H1 (cell line): ENCODE results near the gene RAMACL. TPM values are rescaled to one million over a fixed set of nuclear protein-coding genes. Genes with fewer than 3 reads are reported as not detected.
"Not testable (repeated sequence)": the region's sequence is repeated elsewhere in the genome, so short reads cannot be mapped to it uniquely, and the experiment has no call there.

ENCODE experiments used
- CTCF ChIA-PET: fragments of 300-600 bp; sonication (Branson Sonifier 250); formaldehyde crosslinking; loops from one replicate; lab custom pipeline; 2021; ENCODE audit not compliant: partially characterized antibody; lab: Charles Lee
- POLR2A ChIA-PET: fragments of 300-600 bp; sonication (Branson Sonifier 250); formaldehyde crosslinking; loops from one replicate; lab custom pipeline; 2021; ENCODE audit warnings: inconsistent platforms; ENCODE audit not compliant: partially characterized antibody; lab: Charles Lee
- DNase-seq, 2 experiments: peaks; one replicate each; pipeline versions ENCODE4 v3.0.0 to v3.0.0-alpha.2; 2010 to 2022; ENCODE audit warnings: low spot score in 2 of 2, low read depth in 1 of 2, mixed read lengths in 1 of 2
- FAIRE-seq: peaks from 2 replicates; lab custom pipeline; 2011; peaks lifted over from hg19 to GRCh38; lab: Jason Lieb, UNC
- H2AFZ ChIP-seq: 2 replicates; pipeline ENCODE4 v1.8.1; 2012; ENCODE audit warnings: low read length, inconsistent platforms
- H2AK5ac ChIP-seq: 2 replicates; pipeline ENCODE4 v1.6.1; 2013; ENCODE audit warnings: low read depth, low read length
- H2BK120ac ChIP-seq: replicated peaks from 2 replicates; pipeline ENCODE3; 2013; ENCODE audit warnings: low read depth, low read length, inconsistent platforms
- H2BK12ac ChIP-seq: 2 replicates; pipeline ENCODE4 v1.6.1; 2013; ENCODE audit warnings: low read depth, low read length
- H2BK15ac ChIP-seq: 2 replicates; pipeline ENCODE4 v1.6.1; 2013; ENCODE audit warnings: low read length
- H2BK20ac ChIP-seq: 2 replicates; pipeline ENCODE4 v1.6.1; 2013; ENCODE audit warnings: low read length
- H2BK5ac ChIP-seq: 2 replicates; pipeline ENCODE4 v1.6.1; 2013; ENCODE audit warnings: low read depth, low read length
- H3K14ac ChIP-seq: 2 replicates; pipeline ENCODE4 v1.6.1; 2013; ENCODE audit warnings: inconsistent platforms; ENCODE audit not compliant: insufficient read length
- H3K18ac ChIP-seq: 2 replicates; pipeline ENCODE4 v1.6.1; 2013; ENCODE audit warnings: low read length; ENCODE audit errors: extremely low read depth
- H3K23ac ChIP-seq: 2 replicates; pipeline ENCODE4 v1.6.1; 2013; ENCODE audit warnings: inconsistent platforms; ENCODE audit not compliant: insufficient read length
- H3K23me2 ChIP-seq: 2 replicates; pipeline ENCODE4 v1.6.1; 2013; ENCODE audit warnings: low read depth, low read length
- H3K27ac ChIP-seq: 2 replicates; pipeline ENCODE4 v1.6.1; 2011; ENCODE audit warnings: low read depth, low read length, inconsistent platforms
- H3K27me3 ChIP-seq, 4 experiments: replicated peaks in 1 of 4; 1 replicate in 1 of 4; 2 replicates in 3 of 4; pipeline versions ENCODE4 v1.6.1 to v1.8.1; 2011 to 2013; ENCODE audit warnings: low read length in 3 of 4, mild to moderate bottlenecking in 3 of 4, inconsistent platforms in 2 of 4, mixed read lengths in 2 of 4, moderate library complexity in 1 of 4; ENCODE audit not compliant: control insufficient read depth in 3 of 4, insufficient read depth in 3 of 4; ENCODE audit errors: extremely low read depth in 1 of 4
- H3K36me3 ChIP-seq, 4 experiments: 2 replicates each; pipeline versions ENCODE4 v1.6.1 to v1.8.1; 2011 to 2013; ENCODE audit warnings: mild to moderate bottlenecking in 4 of 4, low read length in 3 of 4, moderate library complexity in 2 of 4, control low read depth in 1 of 4, inconsistent platforms in 1 of 4; ENCODE audit not compliant: insufficient read depth in 4 of 4, control insufficient read depth in 2 of 4
- H3K4ac ChIP-seq: replicated peaks from 2 replicates; pipeline ENCODE3; 2013; ENCODE audit warnings: low read length, low read depth, mixed read lengths, inconsistent platforms; ENCODE audit not compliant: insufficient read length
- H3K4me1 ChIP-seq, 4 experiments: replicated peaks in 1 of 4; 1 replicate in 1 of 4; 2 replicates in 3 of 4; pipeline versions ENCODE4 v1.6.1 to v1.8.1; 2011 to 2013; ENCODE audit warnings: low read length in 3 of 4, inconsistent platforms in 2 of 4, mixed read lengths in 1 of 4; ENCODE audit not compliant: insufficient read depth in 4 of 4, control insufficient read depth in 3 of 4
- H3K4me2 ChIP-seq, 2 experiments: 2 replicates each; pipeline versions ENCODE4 v1.6.1 to v1.8.1; 2011 to 2013; ENCODE audit warnings: low read depth in 2 of 2, low read length in 2 of 2, control low read depth in 1 of 2, inconsistent platforms in 1 of 2, mild to moderate bottlenecking in 1 of 2; ENCODE audit not compliant: insufficient read depth in 1 of 2
- H3K4me3 ChIP-seq, 4 experiments: fragments of 200-600, 300-600 bp in 1 of 4; sonication (generic), shearing (Covaris generic), sonication (Bioruptor Twin) in 1 of 4; 2 replicates each; pipeline versions ENCODE4 v1.5.1 to v1.8.1; 2011 to 2016; ENCODE audit warnings: low read length in 4 of 4, low read depth in 3 of 4, control low read depth in 2 of 4, inconsistent platforms in 2 of 4, mild to moderate bottlenecking in 2 of 4, mixed read lengths in 1 of 4, moderate library complexity in 1 of 4; ENCODE audit not compliant: insufficient read depth in 2 of 4; ENCODE audit errors: extremely low read depth in 1 of 4
- H3K56ac ChIP-seq: replicated peaks from 2 replicates; pipeline ENCODE3; 2013; ENCODE audit warnings: low read depth, mild to moderate bottlenecking, mixed read lengths, low read length, inconsistent platforms; ENCODE audit not compliant: insufficient read length
- H3K79me1 ChIP-seq: 2 replicates; pipeline ENCODE4 v1.6.1; 2013; ENCODE audit warnings: low read depth, low read length, control low read depth
- H3K79me2 ChIP-seq, 2 experiments: 2 replicates each; pipeline versions ENCODE4 v1.6.1 to v1.8.1; 2012 to 2013; ENCODE audit warnings: low read length in 2 of 2, mild to moderate bottlenecking in 2 of 2, inconsistent platforms in 1 of 2; ENCODE audit not compliant: insufficient read depth in 2 of 2, control insufficient read depth in 1 of 2
- H3K9ac ChIP-seq, 4 experiments: replicated peaks in 1 of 4; 1 replicate in 1 of 4; 2 replicates in 3 of 4; pipeline versions ENCODE4 v1.6.1 to v1.8.1; 2011 to 2013; ENCODE audit warnings: low read depth in 3 of 4, low read length in 3 of 4, control low read depth in 2 of 4, mild to moderate bottlenecking in 2 of 4, moderate library complexity in 2 of 4, inconsistent platforms in 1 of 4; ENCODE audit errors: extremely low read depth in 1 of 4
- H3K9me3 ChIP-seq, 2 experiments: 2 replicates each; pipeline versions ENCODE4 v1.6.1 to v1.8.1; 2012 to 2013; ENCODE audit warnings: mild to moderate bottlenecking in 2 of 2, moderate library complexity in 2 of 2, control low read depth in 1 of 2, inconsistent platforms in 1 of 2, low read depth in 1 of 2, low read length in 1 of 2, mixed read lengths in 1 of 2; ENCODE audit not compliant: insufficient read depth in 2 of 2
- H4K20me1 ChIP-seq, 2 experiments: replicated peaks in 1 of 2; 2 replicates each; pipeline versions ENCODE3 to v1.8.1; 2011 to 2013; ENCODE audit warnings: inconsistent platforms in 2 of 2, low read length in 2 of 2, mild to moderate bottlenecking in 1 of 2; ENCODE audit not compliant: insufficient read depth in 2 of 2, control insufficient read depth in 1 of 2
- H4K5ac ChIP-seq: 2 replicates; pipeline ENCODE4 v1.6.1; 2013; ENCODE audit warnings: low read length, low read depth, mixed read lengths, inconsistent platforms; ENCODE audit not compliant: insufficient read length
- H4K8ac ChIP-seq: 2 replicates; pipeline ENCODE4 v1.8.0; 2013; ENCODE audit warnings: mild to moderate bottlenecking, moderate library complexity, low read length, inconsistent platforms; ENCODE audit not compliant: insufficient read depth; ENCODE audit errors: extremely low read depth
- H4K91ac ChIP-seq: replicated peaks from 2 replicates; pipeline ENCODE3; 2013; ENCODE audit warnings: low read length, mixed read lengths, inconsistent platforms; ENCODE audit not compliant: insufficient read length
- WGBS, 2 experiments: shearing (Covaris generic) in 1 of 2; methylation state at CpG; one replicate each; pipeline versions ENCODE4 v1.1.6 to v1.1.7; 2013 to 2015; ENCODE audit warnings: low lambda C conversion rate in 2 of 2, mixed read lengths in 2 of 2, inconsistent platforms in 1 of 2, low coverage in 1 of 2, missing lambda C conversion rate in 1 of 2; ENCODE audit not compliant: insufficient replicate concordance in 2 of 2, insufficient coverage in 1 of 2, insufficient read length in 1 of 2; ENCODE audit errors: extremely low coverage in 1 of 2, missing lambda C conversion rate in 1 of 2; 5-methylcytosine and 5-hydroxymethylcytosine counted together
- polyA plus RNA-seq, 7 experiments: library from polyadenylated mRNA; depleted of rRNA in 3 of 7; stranded (reverse) in 5 of 7; unstranded in 2 of 7; fragments of >200 nt in 5 of 7; fragments of 200-250 nt in 2 of 7; gene quantifications; 1 replicate in 5 of 7; 2 replicates in 1 of 7; 4 replicates in 1 of 7; pipeline versions ENCODE4 v1.2.1 to v1.2.3, GENCODE V29; 2011 to 2013; ENCODE audit warnings: missing spikeins in 2 of 7, mixed read lengths in 2 of 7
- total RNA-seq: library from RNA; stranded (reverse); fragmentation: NEBNext Ultra II Directional; extraction: Animal tissue kit (Norgen Biotek cat#: 25700); gene quantifications from 2 replicates; pipeline ENCODE4 v1.2.1, GENCODE V29; 2021

The RAMACL gene
- total and polyA plus RNA-seq, 2 of the 8 experiments (the other 6 are each of a cell fraction or from before 2014, with no cell fraction given), result 0.23 to 0.97 TPM

DNA sequence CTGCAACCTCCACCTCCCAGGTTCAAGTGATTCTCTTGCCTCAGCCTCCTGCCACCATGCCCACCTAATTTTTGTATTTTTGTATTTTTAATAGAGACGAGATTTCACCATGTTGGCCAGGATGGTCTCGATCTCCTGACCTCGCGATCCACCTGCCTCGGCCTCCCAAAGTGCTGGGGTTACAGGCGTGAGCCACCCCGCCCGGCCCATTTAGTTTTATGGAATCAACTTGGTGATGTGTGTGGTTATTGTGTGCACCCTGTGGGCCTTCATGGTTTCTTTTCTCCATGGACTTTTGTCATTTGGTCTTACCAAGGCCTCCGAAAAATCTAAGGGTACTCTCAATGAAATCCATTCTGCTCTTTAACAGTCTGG lies 47.5 kb downstream of the RAMACL start:
- FAIRE-seq, H3K4ac ChIP-seq, H4K8ac ChIP-seq, CTCF ChIA-PET, H4K5ac ChIP-seq, H3K4me2 ChIP-seq, DNase-seq, H3K9me3 ChIP-seq, H3K23ac ChIP-seq, H3K18ac ChIP-seq, H2BK12ac ChIP-seq, H2AK5ac ChIP-seq, H3K36me3 ChIP-seq, H3K79me2 ChIP-seq, H4K91ac ChIP-seq, H3K27ac ChIP-seq, H2BK5ac ChIP-seq, H4K20me1 ChIP-seq, H3K4me3 ChIP-seq, H3K9ac ChIP-seq, H2BK120ac ChIP-seq, H3K27me3 ChIP-seq, H2BK20ac ChIP-seq, H3K56ac ChIP-seq, H2BK15ac ChIP-seq, H3K14ac ChIP-seq, H2AFZ ChIP-seq, H3K79me1 ChIP-seq, H3K23me2 ChIP-seq: not testable (repeated sequence)
- POLR2A ChIA-PET, result interaction anchor here (1.7 kb wide), 1 partner anchor 15 kb away, joined by 5 read pairs; no protein-coding TSS in a partner anchor
- WGBS, 2 experiments, result 100% methylated on average over 6 of the region's 9 CpGs; no CpG with 5 or more reads in 1 of the 2 experiments
- H3K4me1 ChIP-seq, result peaks cover 7 to 16% (median 9%) of the 10 kb centered on the region in 4 experiments; a peak in 5 of 7 replicates
